Adrenal gland (tissue), 12 donors: ENCODE results near the gene SEMA6C. TPM values are rescaled to one million over a fixed set of nuclear protein-coding genes. Genes with fewer than 3 reads are reported as not detected.

Experiments
- DNase-seq, 7 donors: peaks; one replicate each; pipeline ENCODE4 v3.0.0-alpha.2; 2019 to 2020
- H3K27ac ChIP-seq, 5 donors: fragments of 200-600 bp; sonication (generic) in 4 of 5; 1 replicate in 3 of 5; 2 replicates in 2 of 5; pipeline versions ENCODE4 v1.5.1 to v1.8.0; 2016 to 2020; ENCODE audit warnings: mild to moderate bottlenecking in 1 of 5
- H3K27me3 ChIP-seq: fragments of 200-600 bp; 2 replicates; pipeline ENCODE4 v1.8.0; 2021
- H3K36me3 ChIP-seq, 2 donors: fragments of 200-600 bp; replicated peaks in 1 of 2; 1 replicate in 1 of 2; 2 replicates in 1 of 2; pipeline versions ENCODE4 v1.5.1 to v1.8.0; 2018 to 2022
- H3K4me1 ChIP-seq, 2 donors: fragments of 200-600 bp; replicated peaks in 1 of 2; 1 replicate in 1 of 2; 2 replicates in 1 of 2; pipeline versions ENCODE4 v1.5.1 to v1.8.0; 2018 to 2021
- H3K4me3 ChIP-seq, 4 donors: fragments of 200-600 bp; sonication (generic) in 3 of 4; one replicate each; pipeline ENCODE4 v1.5.1; 2016 to 2018
- H3K9me3 ChIP-seq, 3 donors: fragments of 200-600 bp; sonication (generic) in 1 of 3; replicated peaks in 1 of 3; 1 replicate in 2 of 3; 2 replicates in 1 of 3; pipeline versions ENCODE4 v1.5.1 to v1.8.0; 2016 to 2021
- POLR2A ChIP-seq, 2 donors: fragments of 450-650 bp; IDR thresholded peaks; one replicate each; pipeline ENCODE4 v1.6.1; 2017; ENCODE audit warnings: antibody characterized with exemption in 2 of 2, mild to moderate bottlenecking in 2 of 2, moderate library complexity in 1 of 2
- WGBS, 4 donors: extraction: QIAGEN DNeasy Blood & Tissue Kit in 2 of 4; methylation state at CpG; one replicate each; pipeline versions ENCODE4 v1.1.5 to v1.1.7; 2013 to 2017; 5-methylcytosine and 5-hydroxymethylcytosine counted together
- intact Hi-C, 2 donors: fragments of 100-400 bp; cut with DNase I; formaldehyde crosslinking; loops; one replicate each; pipeline versions ENCODE4 v1.14.1 to v1.15.0; 2022 to 2023
- polyA plus RNA-seq, 3 donors: library from polyadenylated mRNA; stranded (reverse); fragments of 200-250 nt in 2 of 3; fragments of 350-450 nt in 1 of 3; fragmentation: Illumina TruSeq in 1 of 3; extraction: RNeasy Lipid Tissue Mini Kit (QIAGEN cat#74804) in 1 of 3; gene quantifications; one replicate each; pipeline ENCODE4 v1.2.3, GENCODE V29; 2013 to 2014
- total RNA-seq, 9 donors: library from RNA; depleted of rRNA in 4 of 9; stranded (reverse); fragments of >200 nt in 4 of 9; fragments of 120-200 nt in 1 of 9; fragmentation: NEBNext Ultra II Directional in 1 of 9; extraction: Animal tissue kit (Norgen Biotek cat#: 25700) in 1 of 9; gene quantifications; one replicate each; pipeline versions ENCODE4 v1.1.0 to v1.2.4, GENCODE V29; 2013 to 2023
- TF ChIP-seq, protein P1 (sequence below), 6 experiments: fragments of 450-650 bp in 4 of 6; fragments of 200-600 bp in 2 of 6; sonication (generic) in 1 of 6; IDR thresholded peaks; 1 replicate in 5 of 6; 2 replicates in 1 of 6; pipeline versions ENCODE4 v1.5.1 to v1.8.0; 2016 to 2021; ENCODE audit warnings: antibody characterized with exemption in 6 of 6, mild to moderate bottlenecking in 2 of 6, moderate library complexity in 1 of 6
- donor health status: healthy with polysubstance abuse.
- donor health status: Bipolar disorder and iron deficiency.
- donor health status: DM: yes; HTN: yes; CAD: no.
- donor health status: DM: no; HTN: no; CAD: no.
- donor health status: DM: no; HTN: no; CAD: no.
- donor health status: DM: yes; HTN: yes; CAD: no.

Gene SEMA6C
- total and polyA plus RNA-seq, 12 donors, result 0.66 to 40.5 (median 3.8) TPM

DNA sequence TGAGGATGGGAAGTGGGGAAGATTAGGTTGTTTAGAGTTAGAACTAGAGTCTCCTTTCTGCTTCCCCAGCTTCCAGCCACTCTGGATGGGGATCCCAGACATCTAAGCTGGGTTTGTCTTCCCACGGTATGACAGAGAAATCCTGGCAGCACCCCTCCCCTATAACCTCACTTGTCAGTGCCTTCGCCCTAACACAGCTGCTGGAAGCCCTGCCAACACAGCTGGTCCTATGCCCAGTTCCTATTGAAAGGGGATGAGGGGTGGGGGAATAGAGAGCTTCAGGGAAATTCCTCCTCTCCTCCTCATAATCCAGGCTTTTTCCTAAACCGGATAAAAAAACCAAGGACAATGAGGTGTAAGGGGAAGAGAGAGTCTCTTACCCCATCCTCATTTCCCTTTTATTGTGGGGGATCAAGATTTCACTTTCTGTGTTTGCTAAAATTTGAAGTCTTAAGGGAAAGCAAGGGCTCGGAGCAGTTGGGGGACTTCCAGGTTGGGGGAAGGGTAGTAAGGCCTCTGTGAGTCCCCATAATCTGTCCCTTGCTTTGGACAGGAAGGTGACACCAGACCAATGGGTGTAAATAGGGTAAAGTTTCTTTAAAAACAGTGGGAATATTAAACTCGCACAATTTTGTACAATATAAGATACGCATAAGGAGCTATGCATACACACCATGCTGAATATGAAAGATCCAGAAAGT lies 28.8 kb upstream of the SEMA6C start:
- no peak for TF ChIP-seq POLR2A (IDR thresholded peaks at IDR 0.05)
- TF ChIP-seq, protein P1, sequence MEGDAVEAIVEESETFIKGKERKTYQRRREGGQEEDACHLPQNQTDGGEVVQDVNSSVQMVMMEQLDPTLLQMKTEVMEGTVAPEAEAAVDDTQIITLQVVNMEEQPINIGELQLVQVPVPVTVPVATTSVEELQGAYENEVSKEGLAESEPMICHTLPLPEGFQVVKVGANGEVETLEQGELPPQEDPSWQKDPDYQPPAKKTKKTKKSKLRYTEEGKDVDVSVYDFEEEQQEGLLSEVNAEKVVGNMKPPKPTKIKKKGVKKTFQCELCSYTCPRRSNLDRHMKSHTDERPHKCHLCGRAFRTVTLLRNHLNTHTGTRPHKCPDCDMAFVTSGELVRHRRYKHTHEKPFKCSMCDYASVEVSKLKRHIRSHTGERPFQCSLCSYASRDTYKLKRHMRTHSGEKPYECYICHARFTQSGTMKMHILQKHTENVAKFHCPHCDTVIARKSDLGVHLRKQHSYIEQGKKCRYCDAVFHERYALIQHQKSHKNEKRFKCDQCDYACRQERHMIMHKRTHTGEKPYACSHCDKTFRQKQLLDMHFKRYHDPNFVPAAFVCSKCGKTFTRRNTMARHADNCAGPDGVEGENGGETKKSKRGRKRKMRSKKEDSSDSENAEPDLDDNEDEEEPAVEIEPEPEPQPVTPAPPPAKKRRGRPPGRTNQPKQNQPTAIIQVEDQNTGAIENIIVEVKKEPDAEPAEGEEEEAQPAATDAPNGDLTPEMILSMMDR (IDR thresholded peaks at IDR 0.05), result no peak
- no peak for DNase-seq
- Histone ChIP-seq H3K4me1 (no peaks in the 10 kb centered on the region), H3K27ac (no peak overlapping the region), H3K9me3 (no peaks in the 10 kb centered on the region), H3K27me3 (no peaks in the 10 kb centered on the region), H3K4me3 (no peak overlapping the region), H3K36me3 (peaks cover 0 to 63% of the 10 kb centered on the region in 2 donors)
- 58 to 70% (median 69%) methylated on average over 6 of the region's 6 CpGs for WGBS, 4 donors
- intact Hi-C loops, result no loop called here

DNA sequence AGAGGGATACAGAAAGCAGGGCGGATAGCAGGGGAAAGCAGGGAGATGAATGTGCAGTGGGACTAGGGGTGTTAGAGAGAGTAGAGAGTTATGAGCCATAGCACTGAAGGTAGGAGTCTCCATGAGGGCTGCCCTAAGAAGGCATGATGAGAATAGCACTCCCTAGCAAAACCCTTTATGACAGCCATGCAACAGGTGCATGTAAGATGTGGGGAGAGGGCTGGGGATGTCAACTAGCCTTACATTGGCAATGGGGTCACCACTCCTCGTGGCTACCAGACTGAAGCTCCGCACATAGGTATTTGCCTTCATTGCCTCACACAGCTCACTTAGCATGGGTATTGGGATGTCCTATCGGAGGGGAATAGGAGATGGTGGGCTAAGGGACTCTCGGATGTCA lies 24.8 kb upstream of the SEMA6C start:
- Histone ChIP-seq H3K27ac (no peak overlapping the region), H3K9me3 (no peaks in the 10 kb centered on the region), H3K4me3 (no peak overlapping the region), H3K36me3 (peaks cover 0 to 52% of the 10 kb centered on the region in 2 donors), H3K27me3 (no peaks in the 10 kb centered on the region), H3K4me1 (peaks cover 6 to 10% of the 10 kb centered on the region in 2 donors)
- intact Hi-C loops, result no loop called here
- WGBS, 4 donors, result 68 to 98% (median 87%) methylated on average over 4 to 5 of the region's 5 CpGs
- TF ChIP-seq, protein P1 (IDR thresholded peaks at IDR 0.05), result no peak
- no peak for TF ChIP-seq POLR2A (IDR thresholded peaks at IDR 0.05)
- DNase-seq, result no peak

DNA sequence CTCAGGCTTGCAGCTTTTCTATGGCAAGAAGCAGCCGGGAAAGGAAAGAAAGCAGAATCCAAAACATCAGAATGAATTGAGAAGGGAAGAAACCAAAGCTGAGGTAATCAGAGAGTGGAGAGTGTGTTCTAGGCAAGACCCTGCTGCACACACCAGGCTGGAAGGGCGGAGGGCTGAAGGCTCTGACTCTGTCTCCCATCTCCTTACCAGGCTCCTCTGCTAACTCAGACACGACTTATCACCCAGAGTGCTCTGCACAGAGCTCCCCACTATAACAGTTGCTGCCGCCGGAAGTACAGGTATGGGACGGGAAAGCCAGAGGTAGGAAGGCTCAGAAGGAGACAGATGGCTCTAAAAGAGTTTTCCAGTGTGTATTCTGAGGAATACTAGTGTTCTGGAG lies 20.7 kb upstream of the SEMA6C start:
- Histone ChIP-seq H3K4me1 (peaks cover 14 to 22% of the 10 kb centered on the region in 2 donors), H3K4me3 (peak overlapping the region in 1 of 4 donors; percentile 75), H3K9me3 (no peaks in the 10 kb centered on the region), H3K27me3 (no peaks in the 10 kb centered on the region), H3K27ac (no peak overlapping the region), H3K36me3 (peaks cover 0 to 40% of the 10 kb centered on the region in 2 donors)
- TF ChIP-seq, protein P1 (IDR thresholded peaks at IDR 0.05), result no peak
- no peak for TF ChIP-seq POLR2A (IDR thresholded peaks at IDR 0.05)
- WGBS, 4 donors, result 81 to 89% (median 85%) methylated on average over 6 of the region's 6 CpGs
- DNase-seq, result no peak
- intact Hi-C loops, result no loop called here

DNA sequence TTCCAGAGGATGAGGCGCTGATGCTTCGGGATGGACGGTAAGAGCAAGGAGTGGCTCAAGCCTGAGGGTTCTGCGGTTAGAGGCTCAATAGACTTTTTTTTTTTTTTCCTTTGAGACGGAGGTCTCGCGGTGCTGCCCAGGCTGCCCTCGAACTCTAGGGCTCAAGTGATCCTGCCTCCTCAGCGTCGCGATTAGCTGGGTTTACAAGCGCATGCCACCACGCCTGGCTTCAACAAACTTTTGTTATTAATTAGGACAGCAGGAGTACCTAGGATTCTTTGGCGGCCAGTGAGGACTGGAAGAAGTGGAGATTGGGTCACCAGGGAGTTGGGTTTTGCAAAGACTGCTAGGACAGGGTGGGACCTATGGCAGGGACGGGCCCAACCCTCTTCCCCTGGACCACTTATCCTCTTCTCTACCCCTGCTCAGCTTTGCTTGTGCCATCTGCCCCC lies 20.1 kb upstream of the SEMA6C start:
- peak overlapping the region; percentile 20 to 75 (median 69) for H3K4me3 ChIP-seq
- no peaks in the 10 kb centered on the region for H3K27me3 ChIP-seq
- H3K27ac ChIP-seq, result peak overlapping the region in 4 of 5 donors; percentile 45 to 83 (median 74)
- no peaks in the 10 kb centered on the region for H3K9me3 ChIP-seq
- DNase-seq, result peak in 2 of 7 donors; percentile 29 to 40
- peaks cover 14 to 22% of the 10 kb centered on the region in 2 donors for H3K4me1 ChIP-seq
- WGBS, 4 donors, result 2 to 5% (median 4%) methylated on average over 15 of the region's 15 CpGs
- TF ChIP-seq, protein P1 (IDR thresholded peaks at IDR 0.05), result no peak
- no peak for TF ChIP-seq POLR2A (IDR thresholded peaks at IDR 0.05)
- peaks cover 0 to 46% of the 10 kb centered on the region in 2 donors for H3K36me3 ChIP-seq
- intact Hi-C loops, result no loop called here
